Measurements from ENCODE around the gene LRP5. TPM values are rescaled to one million over a fixed set of nuclear protein-coding genes. Genes with fewer than 3 reads are reported as not detected.
A peak's percentile ranks its signal among the peaks of the same experiment; 100 is the strongest.

Gene LRP5
- total RNA-seq (2014; rRNA removed; shearing (Covaris generic)): 13.2 and 13.7 TPM in 2 replicates

DNA sequence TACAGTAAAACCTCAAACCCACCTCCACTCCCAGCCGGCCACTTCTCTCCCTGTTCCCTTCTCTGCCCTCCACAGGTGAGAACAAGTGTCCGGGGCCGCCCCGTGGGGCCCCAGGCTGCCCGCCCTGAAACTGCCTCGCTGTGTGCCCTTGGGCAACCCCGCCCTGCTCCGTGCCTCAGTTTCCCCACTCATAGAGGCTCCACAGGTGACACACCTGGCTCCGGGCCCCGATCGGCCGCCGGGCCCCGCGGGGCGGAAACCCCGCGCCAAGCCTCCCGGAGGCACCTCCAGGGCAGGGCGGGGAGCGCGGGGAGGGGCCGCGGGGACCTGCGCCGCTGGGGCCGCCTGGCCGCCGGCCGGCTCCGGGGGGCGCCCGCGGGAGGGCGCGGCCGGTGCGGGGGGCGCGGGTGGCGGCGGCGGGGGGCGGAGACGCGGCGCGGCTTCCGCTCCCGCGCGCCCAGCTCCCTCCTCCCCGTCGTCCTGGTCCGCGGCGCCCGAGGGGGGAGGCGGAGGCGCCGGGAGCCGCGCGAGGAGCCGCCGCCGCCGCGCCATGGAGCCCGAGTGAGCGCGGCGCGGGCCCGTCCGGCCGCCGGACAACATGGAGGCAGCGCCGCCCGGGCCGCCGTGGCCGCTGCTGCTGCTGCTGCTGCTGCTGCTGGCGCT lies at the start of gene LRP5:
Gene LRP5 (plus strand): TSS at position 475 of the 663 bp plus-strand sequence. CDS start 124 bp downstream, at position 599.
- DNase-seq (ENCODE audit: low spot score): no peak

DNA sequence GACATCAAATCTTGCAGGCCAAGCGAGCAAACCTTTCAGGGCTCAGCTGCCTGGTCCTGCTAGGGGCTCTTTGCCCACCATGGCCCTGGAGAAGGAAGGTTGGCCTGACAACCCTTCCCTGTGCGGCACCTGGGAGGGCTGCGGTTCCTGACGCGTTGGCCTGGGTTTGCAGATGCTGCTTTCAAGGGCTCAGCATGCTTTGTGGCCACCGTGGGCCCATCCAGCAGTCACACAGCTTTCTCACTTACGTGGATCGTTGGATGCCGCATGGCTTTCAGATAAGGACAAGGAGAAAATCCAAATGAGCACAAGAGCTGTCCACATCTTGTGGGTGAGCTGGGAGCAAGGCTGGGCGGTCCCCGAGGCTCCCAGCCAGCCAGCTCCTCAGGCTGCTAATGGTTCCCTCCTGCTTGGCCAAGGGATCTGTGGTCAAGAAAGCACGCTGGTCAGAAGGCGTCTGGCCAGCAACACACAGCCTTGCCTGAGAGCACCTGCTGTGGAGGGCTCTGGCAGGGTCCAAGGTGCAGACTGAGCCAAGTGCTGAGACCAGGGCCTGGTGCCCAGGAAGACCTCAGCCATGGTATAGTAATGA lies 48.9 kb upstream of the LRP5 start:
- DNase-seq (ENCODE audit: low spot score): no peak

DNA sequence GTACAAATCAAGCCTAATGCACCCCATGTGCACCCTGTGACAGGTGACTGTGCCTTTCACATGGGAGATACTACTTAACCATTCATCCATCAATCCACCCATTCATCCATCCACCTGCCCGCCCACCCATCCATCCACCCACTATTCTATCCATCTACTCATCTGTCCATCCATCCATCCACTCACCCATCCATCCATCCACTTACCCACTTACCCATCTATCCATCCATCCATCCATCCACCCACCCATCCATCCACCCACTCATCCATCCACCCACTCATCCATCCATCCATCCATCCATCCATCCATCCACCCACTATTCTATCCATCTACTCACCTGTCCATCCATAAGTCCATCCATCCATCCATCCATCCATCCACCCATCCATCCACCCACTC lies 48.1 kb upstream of the LRP5 start:
- DNase-seq (ENCODE audit: low spot score): no peak

DNA sequence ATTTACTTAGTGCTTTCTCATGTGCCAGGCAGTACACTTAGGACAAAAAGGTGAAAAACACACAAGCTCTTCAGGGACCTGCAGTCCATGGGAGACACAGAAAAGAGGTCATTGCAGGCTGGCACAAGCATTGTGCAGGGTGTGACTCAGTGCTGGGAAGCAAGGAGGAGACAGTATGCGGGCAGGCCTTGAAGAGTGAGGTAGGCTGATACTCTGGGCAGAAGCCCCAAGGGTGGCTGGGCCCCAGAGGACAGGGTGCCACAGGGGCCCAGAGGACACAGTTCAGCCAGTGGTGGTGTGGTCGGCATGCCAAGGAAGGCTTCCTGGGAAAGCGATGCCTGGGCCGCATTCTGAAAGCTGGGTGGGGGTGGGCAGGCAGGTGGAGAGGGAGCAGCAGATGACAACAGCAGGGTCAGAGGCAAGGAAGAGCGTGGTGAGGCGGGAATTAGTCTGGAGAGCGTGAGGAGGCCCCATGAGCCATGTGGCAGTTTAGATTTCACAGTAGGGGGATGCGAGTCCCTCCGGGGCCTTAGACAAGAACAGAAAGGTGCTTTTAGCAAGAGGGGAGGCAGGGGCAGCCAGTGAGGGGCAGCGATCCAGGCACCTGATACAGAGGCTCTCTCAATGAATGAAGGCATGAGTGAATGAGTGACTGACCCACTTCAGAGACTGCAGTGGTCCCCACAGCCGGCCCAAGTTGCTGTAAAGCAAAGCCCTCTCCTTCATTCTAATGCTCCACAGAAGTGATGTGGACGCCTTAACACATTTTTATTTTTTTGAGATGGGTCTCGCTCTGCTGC lies 47.5 kb upstream of the LRP5 start:
- no peak for DNase-seq (ENCODE audit: low spot score)

- DNase-seq (ENCODE audit: low spot score): no peak
Observed at GRCh38 chr11:68266121-68266891, 46.1 kb upstream of the LRP5 start.

DNA sequence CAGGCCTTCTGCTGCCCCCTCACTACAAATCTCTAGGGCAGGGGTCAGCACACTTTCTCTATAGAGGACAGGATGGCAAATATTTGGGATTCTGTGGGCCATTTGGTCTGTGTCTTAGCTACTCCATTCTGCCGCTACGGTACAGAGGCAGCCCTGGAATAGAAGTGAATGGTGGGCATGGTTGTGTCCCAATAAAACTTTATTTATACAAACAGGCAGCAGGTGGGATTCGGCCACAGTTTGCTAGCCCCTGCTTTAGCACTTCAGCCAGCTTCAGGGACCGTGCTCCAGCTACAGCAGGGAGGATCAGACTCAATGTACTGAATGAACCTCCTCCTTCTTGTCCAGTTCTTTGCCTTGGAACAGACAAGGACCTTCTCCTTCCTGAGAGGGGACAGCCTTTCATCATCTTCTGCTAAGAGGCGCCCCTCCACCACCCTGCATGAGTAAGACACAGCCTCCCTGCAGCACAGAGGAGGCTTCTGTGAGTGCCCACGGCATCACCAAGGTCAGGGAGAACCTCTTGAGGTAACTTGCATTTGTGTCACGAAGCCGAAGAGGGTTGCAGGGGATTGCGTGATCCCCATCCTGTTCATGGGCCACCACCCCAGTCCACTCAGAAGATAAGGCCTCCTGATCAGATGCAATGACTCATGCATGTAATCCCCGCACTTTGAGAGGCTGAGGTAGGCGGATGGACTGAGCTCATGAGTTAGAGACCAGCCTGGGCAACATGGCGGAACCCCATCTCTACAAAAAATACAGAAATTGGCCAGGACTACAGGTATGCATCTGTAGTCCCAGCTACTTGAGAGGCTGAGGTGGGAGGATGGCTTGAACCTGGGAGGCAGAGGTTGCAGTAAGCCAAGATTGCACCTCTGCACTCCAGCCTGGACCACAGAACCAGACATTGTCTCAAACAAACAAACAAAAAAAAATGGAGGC lies 45.2 kb upstream of the LRP5 start:
- DNase-seq (ENCODE audit: low spot score): no peak

DNA sequence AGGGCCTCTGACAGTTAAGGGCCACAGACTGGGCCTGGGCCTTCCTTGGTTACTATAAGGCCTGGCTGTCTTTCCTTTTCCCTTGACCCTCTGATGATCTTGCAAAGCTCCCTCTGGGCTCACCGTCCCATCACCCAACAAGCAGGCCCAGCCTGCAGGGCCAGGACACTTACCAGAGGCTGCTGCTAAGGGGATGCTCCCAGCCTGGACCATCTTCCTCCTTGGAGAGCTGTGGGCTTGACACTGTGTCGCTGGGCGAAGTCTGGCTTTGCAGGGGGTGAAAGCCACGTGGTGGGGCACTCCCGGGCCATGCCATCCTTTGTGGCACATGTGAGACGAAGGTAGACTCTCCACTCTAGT lies 44.5 kb upstream of the LRP5 start:
- DNase-seq (ENCODE audit: low spot score): no peak

DNA sequence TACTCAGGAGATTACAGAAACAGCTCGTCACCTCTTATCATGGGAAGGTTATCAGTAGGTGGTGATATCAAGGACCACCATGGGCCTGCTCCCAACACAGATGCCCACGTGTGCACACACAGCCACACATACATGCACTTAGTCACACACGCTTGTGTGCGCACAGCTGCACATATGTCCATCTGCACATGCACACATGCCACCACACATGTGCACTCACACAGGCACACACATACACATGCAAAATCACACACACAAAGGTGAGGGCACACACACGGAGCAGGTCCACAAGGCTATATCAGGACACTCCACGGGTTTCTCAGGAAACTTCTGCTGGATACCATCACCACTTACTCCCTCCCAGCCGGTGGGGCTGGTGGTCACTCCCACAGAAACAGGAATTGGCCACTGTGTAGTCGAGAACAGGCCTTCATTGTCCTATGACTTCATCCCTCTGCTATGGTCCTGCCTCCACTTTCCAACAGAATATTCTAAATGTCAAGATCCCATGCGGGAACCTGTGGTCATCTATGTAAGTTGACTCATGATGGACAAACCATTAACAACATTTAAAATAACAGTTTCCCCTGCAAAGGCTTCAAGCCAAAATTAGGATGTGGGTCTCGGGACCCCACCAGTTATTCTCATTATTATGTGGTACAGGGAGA lies 42.8 kb upstream of the LRP5 start:
- DNase-seq (ENCODE audit: low spot score): peak; percentile 49

- no peak for DNase-seq (ENCODE audit: low spot score)
Observed at GRCh38 chr11:68270196-68271022, 42.0 kb upstream of the LRP5 start.

GRCh38 chr11:68271023-68271780 lies 41.2 kb upstream of the LRP5 start:
- peak; percentile 51 for DNase-seq (ENCODE audit: low spot score)

DNA sequence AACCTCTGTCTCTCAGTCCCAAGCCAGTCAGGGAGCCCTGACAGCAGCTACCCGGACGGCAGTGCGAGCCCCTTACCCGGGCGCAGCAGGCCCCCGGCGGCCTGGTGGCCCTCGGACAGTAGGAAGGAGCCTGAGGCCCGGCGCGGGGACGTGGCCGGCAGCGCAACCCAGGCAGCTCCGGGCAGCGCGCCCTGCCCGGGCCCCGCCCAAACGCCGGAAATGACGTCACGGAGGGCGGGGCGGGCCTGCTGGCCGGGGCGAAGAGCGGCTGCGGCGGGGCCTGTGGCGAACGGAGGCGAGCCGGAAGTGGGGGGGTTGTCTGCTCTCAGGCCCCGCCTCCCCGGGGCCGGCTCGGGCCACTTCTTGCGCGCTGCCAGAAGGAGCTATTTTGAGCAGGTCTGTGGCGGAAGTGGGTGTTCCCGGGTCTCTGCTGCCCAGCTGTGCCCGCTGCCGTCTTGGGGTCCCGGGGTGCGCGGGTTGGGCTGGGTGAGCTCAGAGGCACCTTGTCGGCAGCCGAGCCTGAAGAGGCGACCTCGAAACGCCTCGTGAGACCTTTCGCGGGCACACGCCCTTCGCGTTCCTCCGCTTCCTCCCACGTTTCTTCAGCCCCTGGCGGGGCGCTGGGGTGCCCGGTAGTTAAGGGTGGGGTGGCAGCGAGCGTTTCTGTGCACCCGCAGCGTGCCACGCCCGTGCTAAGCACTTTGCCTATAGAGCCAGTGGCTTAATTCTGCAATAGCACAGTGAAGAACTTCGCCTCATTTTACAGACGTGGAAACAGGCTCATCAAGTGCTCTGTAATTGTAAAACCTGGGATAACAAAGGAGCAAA lies 40.4 kb upstream of the LRP5 start, which contains the start of gene C11orf24:
Gene C11orf24 (minus strand): TSS at position 193 of the 828 bp plus-strand sequence. CDS start 8,206 bp downstream, outside the sequence.
- peak; percentile 83 for DNase-seq (ENCODE audit: low spot score)

DNA sequence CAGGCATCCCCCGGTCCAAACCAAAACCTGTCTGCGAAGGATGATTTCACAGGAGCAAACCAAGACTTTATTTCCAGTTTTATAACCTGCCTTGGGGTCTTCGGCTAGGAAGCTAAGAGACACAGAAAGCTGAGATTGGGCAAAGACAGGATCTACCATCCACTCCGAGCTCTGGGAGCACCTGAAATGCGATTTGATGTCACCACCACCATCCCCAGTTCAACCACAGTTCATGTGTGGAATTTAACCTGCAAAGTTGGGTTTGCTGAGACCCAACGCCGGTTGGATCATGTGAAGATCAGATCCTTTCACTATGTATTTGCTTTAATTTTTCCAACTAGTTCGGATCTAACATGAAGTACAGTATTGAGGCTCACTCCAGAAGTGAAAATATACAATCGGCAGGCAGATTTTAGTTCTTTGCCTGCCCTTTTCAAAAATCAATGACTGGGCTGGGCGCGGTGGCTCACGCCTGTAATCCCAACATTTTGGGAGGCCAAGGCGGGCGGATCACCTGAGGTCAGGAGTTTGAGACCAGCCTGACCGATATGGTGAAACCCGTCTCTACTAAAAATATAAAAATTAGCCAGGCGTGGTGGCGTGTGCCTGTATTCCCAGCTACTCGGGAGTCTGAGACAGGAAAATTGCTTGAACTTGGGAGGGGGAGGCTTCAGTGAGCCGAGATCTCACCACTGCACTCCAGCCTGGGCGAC lies 39.2 kb upstream of the LRP5 start:
- DNase-seq (ENCODE audit: low spot score): no peak

GRCh38 chr11:68274306-68274705 lies 38.1 kb upstream of the LRP5 start:
- DNase-seq (ENCODE audit: low spot score): no peak

DNA sequence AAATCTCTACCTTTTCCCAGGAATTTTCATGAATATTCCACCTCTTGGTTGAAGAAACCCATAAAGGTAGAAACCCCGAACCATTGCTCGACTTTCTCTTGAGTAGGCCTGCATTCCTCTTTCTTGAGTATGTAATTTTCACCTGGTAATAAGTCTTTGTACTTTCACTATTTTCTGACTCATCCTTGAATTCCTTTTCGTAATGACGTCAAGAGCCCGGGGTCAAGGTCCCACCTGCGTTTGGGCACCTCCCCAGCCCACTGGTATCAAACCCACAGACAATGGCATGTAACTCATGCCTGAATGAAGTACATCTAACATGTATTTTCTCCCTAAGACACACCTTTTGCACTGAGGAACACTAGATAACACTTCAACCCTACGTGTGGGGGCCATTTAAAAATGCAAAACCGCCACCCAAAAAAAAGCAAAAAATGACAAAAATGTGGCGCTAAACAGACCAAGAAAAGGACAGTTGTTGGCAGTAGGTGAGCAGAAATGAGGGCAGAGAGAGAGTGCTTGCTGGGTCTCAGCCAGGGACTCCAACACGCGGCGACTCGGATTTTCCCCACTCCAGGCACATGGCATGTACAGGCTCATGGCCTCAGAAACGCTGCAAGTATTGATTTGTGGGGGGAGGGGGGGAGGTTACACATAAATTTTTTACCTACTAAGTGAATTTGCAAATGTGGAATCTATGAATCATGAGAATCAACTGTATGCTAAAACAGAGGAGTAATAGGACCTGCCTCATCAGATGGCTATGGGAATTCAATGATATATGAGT lies 36.5 kb upstream of the LRP5 start:
- no peak for DNase-seq (ENCODE audit: low spot score)

DNA sequence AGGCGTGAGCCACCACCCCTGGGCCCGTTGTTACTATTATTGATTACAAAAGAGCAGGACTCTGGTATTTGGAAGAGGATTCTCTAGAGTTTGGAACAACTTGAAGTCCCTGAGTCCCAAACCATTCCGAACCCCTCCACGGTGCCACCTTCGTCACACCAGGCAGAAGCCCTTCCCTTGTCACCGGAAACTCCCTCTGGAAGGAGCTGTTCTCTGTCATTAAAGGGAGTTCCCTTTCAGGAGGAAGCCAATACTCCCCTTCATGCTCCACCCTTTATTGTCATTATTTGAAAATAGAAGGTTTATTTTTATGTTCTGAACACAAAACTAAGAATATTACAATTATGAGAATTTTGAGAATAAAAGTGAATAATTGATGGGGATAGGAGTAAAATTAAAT lies 35.5 kb upstream of the LRP5 start:
- no peak for DNase-seq (ENCODE audit: low spot score)

- no peak for DNase-seq (ENCODE audit: low spot score)
Observed at GRCh38 chr11:68279676-68280075, 32.7 kb upstream of the LRP5 start.
